ENCODE results near the gene CDH18. TPM values are rescaled to one million over a fixed set of nuclear protein-coding genes. Genes with fewer than 3 reads are reported as not detected.

The CDH18 gene
- total and polyA plus RNA-seq, 3 donors from 2014 or later = 6.4 to 11.3 (median 10.7) TPM

DNA sequence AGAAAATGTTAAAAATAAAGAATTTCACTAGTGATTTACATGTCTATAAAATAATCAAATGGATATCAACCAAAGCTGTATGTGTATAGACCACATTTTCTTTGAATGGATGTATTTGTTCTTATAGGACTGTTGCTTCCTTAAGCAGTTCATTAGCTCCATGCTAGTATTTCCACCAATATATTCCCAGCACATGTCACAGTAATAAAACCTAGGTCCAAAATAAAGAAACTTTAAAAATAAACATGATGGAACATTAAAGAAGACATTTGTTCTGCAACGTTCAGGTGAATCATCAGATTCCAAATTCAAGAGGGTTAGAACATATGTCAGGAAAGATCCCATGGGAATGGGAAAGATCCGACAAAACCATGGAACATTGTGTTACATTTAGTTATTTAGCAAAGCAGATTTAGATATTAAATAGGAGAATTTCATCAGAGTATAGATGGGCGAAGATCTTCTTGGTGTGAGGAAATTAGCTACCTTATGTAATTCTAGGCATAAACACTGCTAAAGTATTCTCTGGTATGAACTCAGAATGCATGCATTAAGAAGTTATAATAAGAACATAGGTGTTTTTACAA is 490.7 kb downstream of the CDH18 start:
- TF ChIP-seq, protein P1, sequence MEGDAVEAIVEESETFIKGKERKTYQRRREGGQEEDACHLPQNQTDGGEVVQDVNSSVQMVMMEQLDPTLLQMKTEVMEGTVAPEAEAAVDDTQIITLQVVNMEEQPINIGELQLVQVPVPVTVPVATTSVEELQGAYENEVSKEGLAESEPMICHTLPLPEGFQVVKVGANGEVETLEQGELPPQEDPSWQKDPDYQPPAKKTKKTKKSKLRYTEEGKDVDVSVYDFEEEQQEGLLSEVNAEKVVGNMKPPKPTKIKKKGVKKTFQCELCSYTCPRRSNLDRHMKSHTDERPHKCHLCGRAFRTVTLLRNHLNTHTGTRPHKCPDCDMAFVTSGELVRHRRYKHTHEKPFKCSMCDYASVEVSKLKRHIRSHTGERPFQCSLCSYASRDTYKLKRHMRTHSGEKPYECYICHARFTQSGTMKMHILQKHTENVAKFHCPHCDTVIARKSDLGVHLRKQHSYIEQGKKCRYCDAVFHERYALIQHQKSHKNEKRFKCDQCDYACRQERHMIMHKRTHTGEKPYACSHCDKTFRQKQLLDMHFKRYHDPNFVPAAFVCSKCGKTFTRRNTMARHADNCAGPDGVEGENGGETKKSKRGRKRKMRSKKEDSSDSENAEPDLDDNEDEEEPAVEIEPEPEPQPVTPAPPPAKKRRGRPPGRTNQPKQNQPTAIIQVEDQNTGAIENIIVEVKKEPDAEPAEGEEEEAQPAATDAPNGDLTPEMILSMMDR (IDR thresholded peaks at IDR 0.05) = no peak
- no peak for TF ChIP-seq POLR2A (IDR thresholded peaks at IDR 0.05)
- no peak overlapping the region for H3K4me3 ChIP-seq
- no peak overlapping the region for H3K27ac ChIP-seq
- WGBS, 2 donors = 57 to 71% methylated on average over 3 of the region's 3 CpGs
- no peak for DNase-seq
- no peaks in the 10 kb centered on the region for H3K36me3 ChIP-seq (ENCODE audit: low read depth, missing control alignments)
- H3K9me3 ChIP-seq = no peaks in the 10 kb centered on the region
- no peaks in the 10 kb centered on the region for H3K4me1 ChIP-seq
- H3K27me3 ChIP-seq = no peaks in the 10 kb centered on the region
- intact Hi-C loops (cut with DNase I; ENCODE audit: low total_unique reads) = no loop called here

DNA sequence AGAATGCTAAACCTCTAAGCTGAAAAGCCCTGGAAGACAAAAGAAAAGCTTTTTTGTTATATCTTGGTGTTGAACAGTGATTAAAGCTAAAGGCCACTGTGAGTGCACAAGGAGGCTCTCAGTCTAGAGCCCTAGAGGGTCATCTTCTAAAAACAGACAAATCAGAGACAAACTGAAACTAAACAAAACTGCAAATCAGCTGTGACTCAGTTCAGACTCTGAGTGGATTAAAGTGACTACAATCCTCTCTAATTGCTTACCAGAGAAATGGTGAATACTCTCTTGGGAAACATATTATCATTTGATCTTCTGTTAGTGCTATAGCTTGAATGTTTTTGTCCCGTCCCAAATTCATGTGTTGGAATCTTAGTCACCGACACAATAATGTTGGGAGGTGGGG is 491.9 kb downstream of the CDH18 start:
- intact Hi-C loops (cut with DNase I; ENCODE audit: low total_unique reads) = no loop called here
- H3K27ac ChIP-seq = no peak overlapping the region
- TF ChIP-seq POLR2A (IDR thresholded peaks at IDR 0.05) = no peak
- TF ChIP-seq, protein P1 (IDR thresholded peaks at IDR 0.05) = no peak

GRCh38 chr5:19492861-19493260 is 495.1 kb downstream of the CDH18 start:
- no peak for TF ChIP-seq POLR2A (IDR thresholded peaks at IDR 0.05)
- TF ChIP-seq, protein P1 (IDR thresholded peaks at IDR 0.05) = no peak
- WGBS, 2 donors = 85 to 93% methylated on average over 1 of the region's 1 CpG
- no peak overlapping the region for H3K4me3 ChIP-seq
- H3K4me1 ChIP-seq = no peaks in the 10 kb centered on the region
- intact Hi-C loops (cut with DNase I; ENCODE audit: low total_unique reads) = no loop called here
- H3K9me3 ChIP-seq = no peaks in the 10 kb centered on the region
- no peaks in the 10 kb centered on the region for H3K27me3 ChIP-seq
- H3K27ac ChIP-seq = no peak overlapping the region
- no peaks in the 10 kb centered on the region for H3K36me3 ChIP-seq (ENCODE audit: low read depth, missing control alignments)
- DNase-seq = no peak

More for the DNA sequence above, 491.9 kb downstream of the CDH18 start:
- no peak for DNase-seq
- Histone ChIP-seq H3K36me3 (ENCODE audit: low read depth, missing control alignments) (no peaks in the 10 kb centered on the region), H3K4me1 (no peaks in the 10 kb centered on the region), H3K9me3 (no peaks in the 10 kb centered on the region), H3K27me3 (no peaks in the 10 kb centered on the region), H3K4me3 (no peak overlapping the region)
- WGBS, 2 donors = 82 to 91% methylated on average over 2 of the region's 2 CpGs

GRCh38 chr5:19488786-19489185 is 499.2 kb downstream of the CDH18 start:
- intact Hi-C loops (cut with DNase I; ENCODE audit: low total_unique reads) = no loop called here
- 47 to 68% methylated on average over 3 of the region's 3 CpGs for WGBS, 2 donors

More at GRCh38 chr5:19488786-19489185, 499.2 kb downstream of the CDH18 start:
- Histone ChIP-seq H3K9me3 (no peaks in the 10 kb centered on the region), H3K4me1 (no peaks in the 10 kb centered on the region), H3K27me3 (no peaks in the 10 kb centered on the region), H3K4me3 (no peak overlapping the region), H3K36me3 (ENCODE audit: low read depth, missing control alignments) (no peaks in the 10 kb centered on the region), H3K27ac (no peak overlapping the region)
- TF ChIP-seq POLR2A (IDR thresholded peaks at IDR 0.05) = no peak
- TF ChIP-seq, protein P1 (IDR thresholded peaks at IDR 0.05) = no peak
- DNase-seq = no peak
